BLaER1 (cell line): ENCODE data around the gene ZNF609.

ENCODE experiments used
- H3K27ac ChIP-seq: shearing (Covaris generic); formaldehyde crosslinking; 2 replicates; pipeline ENCODE4 v1.8.1; 2022
- H3K27me3 ChIP-seq: shearing (Covaris generic); formaldehyde crosslinking; 2 replicates; pipeline ENCODE4 v1.8.1; 2022
- H3K36me3 ChIP-seq: shearing (Covaris generic); formaldehyde crosslinking; 2 replicates; pipeline ENCODE4 v1.8.1; 2022
- H3K4me1 ChIP-seq: shearing (Covaris generic); formaldehyde crosslinking; 2 replicates; pipeline ENCODE4 v1.8.1; 2022
- H3K4me2 ChIP-seq: shearing (Covaris generic); formaldehyde crosslinking; 2 replicates; pipeline ENCODE4 v1.8.1; 2022
- H3K4me3 ChIP-seq: shearing (Covaris generic); formaldehyde crosslinking; 2 replicates; pipeline ENCODE4 v1.8.1; 2022
- H3K9ac ChIP-seq: shearing (Covaris generic); formaldehyde crosslinking; 2 replicates; pipeline ENCODE4 v1.8.1; 2022
- H3K9me3 ChIP-seq: shearing (Covaris generic); formaldehyde crosslinking; 2 replicates; pipeline ENCODE4 v1.8.1; 2022
- H4K20me1 ChIP-seq: shearing (Covaris generic); formaldehyde crosslinking; 2 replicates; pipeline ENCODE4 v1.8.1; 2022
- Cebpa-rat ChIP-seq: shearing (Covaris generic); IDR thresholded peaks from 2 replicates; pipeline ENCODE4 v1.8.1; 2022

Gene ZNF609

GRCh38 chr15:64703632-64703959, 243.2 kb downstream of the ZNF609 start:
- H3K27me3 ChIP-seq, result no peaks in the 10 kb centered on the region
- peak overlapping the region; percentile 81 for H3K4me2 ChIP-seq
- H3K4me1 ChIP-seq, result peaks cover 44% of the 10 kb centered on the region
- H3K9me3 ChIP-seq, result no peaks in the 10 kb centered on the region
- peak overlapping the region; percentile 88 for H3K9ac ChIP-seq
- peaks cover 37% of the 10 kb centered on the region for H4K20me1 ChIP-seq
- peak overlapping the region; percentile 74 for H3K27ac ChIP-seq
- TF ChIP-seq Cebpa-rat, result no peak
- H3K36me3 ChIP-seq, result peaks cover 14% of the 10 kb centered on the region
- peak overlapping the region; percentile 88 for H3K4me3 ChIP-seq

GRCh38 chr15:64705006-64705405, 244.6 kb downstream of the ZNF609 start:
- TF ChIP-seq Cebpa-rat, result no peak
- H3K9ac ChIP-seq, result no peak overlapping the region
- H3K27me3 ChIP-seq, result no peaks in the 10 kb centered on the region
- H4K20me1 ChIP-seq, result peaks cover 23% of the 10 kb centered on the region
- peaks cover 30% of the 10 kb centered on the region for H3K4me1 ChIP-seq
- H3K4me2 ChIP-seq, result no peak overlapping the region
- H3K27ac ChIP-seq, result no peak overlapping the region
- no peak overlapping the region for H3K4me3 ChIP-seq
- H3K36me3 ChIP-seq, result peaks cover 9% of the 10 kb centered on the region
- H3K9me3 ChIP-seq, result no peaks in the 10 kb centered on the region

GRCh38 chr15:64706011-64706911, 245.9 kb downstream of the ZNF609 start:
- H4K20me1 ChIP-seq, result peaks cover 11% of the 10 kb centered on the region
- H3K9ac ChIP-seq, result no peak overlapping the region
- H3K4me2 ChIP-seq, result no peak overlapping the region
- no peaks in the 10 kb centered on the region for H3K36me3 ChIP-seq
- no peak for TF ChIP-seq Cebpa-rat
- H3K27ac ChIP-seq, result no peak overlapping the region
- no peak overlapping the region for H3K4me3 ChIP-seq
- no peaks in the 10 kb centered on the region for H3K27me3 ChIP-seq
- peaks cover 18% of the 10 kb centered on the region for H3K4me1 ChIP-seq
- H3K9me3 ChIP-seq, result no peaks in the 10 kb centered on the region

- H3K4me2 ChIP-seq, result no peak overlapping the region
- H3K36me3 ChIP-seq, result no peaks in the 10 kb centered on the region
- no peaks in the 10 kb centered on the region for H3K9me3 ChIP-seq
- no peak overlapping the region for H3K27ac ChIP-seq
- H3K9ac ChIP-seq, result no peak overlapping the region
- H3K27me3 ChIP-seq, result no peaks in the 10 kb centered on the region
- no peaks in the 10 kb centered on the region for H3K4me1 ChIP-seq
- no peak for TF ChIP-seq Cebpa-rat
- no peaks in the 10 kb centered on the region for H4K20me1 ChIP-seq
- no peak overlapping the region for H3K4me3 ChIP-seq
Measured at GRCh38 chr15:64710676-64711428, 250.5 kb downstream of the ZNF609 start.

DNA sequence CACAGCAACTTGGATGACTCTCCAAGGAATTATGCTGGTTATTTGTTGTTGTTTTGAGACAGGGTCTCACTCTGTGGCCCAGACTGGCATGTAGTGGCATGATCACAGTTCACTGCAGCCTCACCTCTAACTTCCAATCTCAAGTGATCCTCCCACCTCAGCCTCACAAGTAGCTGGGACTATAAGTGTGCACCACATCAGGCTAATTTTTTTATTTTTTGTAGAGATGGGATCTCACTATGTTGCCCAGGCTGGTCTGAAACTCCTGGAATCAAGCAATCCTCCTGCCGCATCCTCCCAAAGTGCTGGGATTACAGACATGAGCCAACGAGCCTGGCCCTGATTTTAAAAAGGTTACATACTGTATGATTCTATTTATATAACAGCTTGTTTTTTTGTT, 252.0 kb downstream of the ZNF609 start:
- Histone ChIP-seq H3K4me1 (no peaks in the 10 kb centered on the region), H3K27ac (no peak overlapping the region), H3K9ac (no peak overlapping the region), H3K4me2 (no peak overlapping the region), H3K9me3 (no peaks in the 10 kb centered on the region), H3K4me3 (no peak overlapping the region), H3K27me3 (no peaks in the 10 kb centered on the region), H3K36me3 (no peaks in the 10 kb centered on the region), H4K20me1 (no peaks in the 10 kb centered on the region)
- no peak for TF ChIP-seq Cebpa-rat

- Histone ChIP-seq H3K27me3 (no peaks in the 10 kb centered on the region), H3K4me2 (no peak overlapping the region), H3K9me3 (no peaks in the 10 kb centered on the region), H3K4me1 (no peaks in the 10 kb centered on the region), H3K27ac (no peak overlapping the region), H3K9ac (no peak overlapping the region), H3K4me3 (no peak overlapping the region), H4K20me1 (no peaks in the 10 kb centered on the region), H3K36me3 (no peaks in the 10 kb centered on the region)
- TF ChIP-seq Cebpa-rat, result no peak
Measured at GRCh38 chr15:64713592-64713991, 253.2 kb downstream of the ZNF609 start.

- Histone ChIP-seq H3K27ac (no peak overlapping the region), H3K9ac (no peak overlapping the region), H3K4me1 (no peaks in the 10 kb centered on the region), H3K27me3 (no peaks in the 10 kb centered on the region), H3K4me3 (no peak overlapping the region), H3K9me3 (no peaks in the 10 kb centered on the region), H3K36me3 (no peaks in the 10 kb centered on the region), H4K20me1 (no peaks in the 10 kb centered on the region), H3K4me2 (no peak overlapping the region)
- no peak for TF ChIP-seq Cebpa-rat
Measured at GRCh38 chr15:64716452-64716851, 256.1 kb downstream of the ZNF609 start.

DNA sequence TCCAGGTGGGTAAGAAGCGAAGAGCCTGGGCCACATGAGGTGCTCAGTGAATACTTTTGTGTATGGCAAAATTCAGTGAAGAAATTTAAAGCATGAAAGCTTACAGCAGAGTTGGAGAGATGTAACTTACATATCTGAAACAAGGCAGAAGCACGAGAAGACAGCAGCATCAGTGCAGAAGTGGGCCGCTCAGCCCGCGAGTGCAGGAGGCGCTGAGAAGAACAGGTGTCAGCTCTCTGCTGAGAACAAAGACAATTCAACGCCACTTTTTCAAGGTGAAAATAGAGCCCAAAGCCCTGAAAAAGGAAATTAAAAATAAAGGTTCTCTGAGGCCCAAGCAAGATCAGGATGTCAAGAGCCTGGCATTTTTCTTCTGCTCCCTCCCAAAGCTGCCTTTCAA, 256.8 kb downstream of the ZNF609 start:
- TF ChIP-seq Cebpa-rat, result no peak

GRCh38 chr15:64717735-64718495, 257.5 kb downstream of the ZNF609 start:
- no peaks in the 10 kb centered on the region for H3K27me3 ChIP-seq
- no peak overlapping the region for H3K27ac ChIP-seq
- H3K36me3 ChIP-seq, result no peaks in the 10 kb centered on the region
- H3K4me2 ChIP-seq, result no peak overlapping the region
- no peak overlapping the region for H3K9ac ChIP-seq
- no peaks in the 10 kb centered on the region for H3K4me1 ChIP-seq
- no peaks in the 10 kb centered on the region for H3K9me3 ChIP-seq
- no peaks in the 10 kb centered on the region for H4K20me1 ChIP-seq
- TF ChIP-seq Cebpa-rat, result no peak
- H3K4me3 ChIP-seq, result no peak overlapping the region

More for the DNA sequence above, 256.8 kb downstream of the ZNF609 start:
- Histone ChIP-seq H3K4me3 (no peak overlapping the region), H3K9me3 (no peaks in the 10 kb centered on the region), H3K9ac (no peak overlapping the region), H3K36me3 (no peaks in the 10 kb centered on the region), H3K27ac (no peak overlapping the region), H3K4me2 (no peak overlapping the region), H3K4me1 (no peaks in the 10 kb centered on the region), H4K20me1 (no peaks in the 10 kb centered on the region), H3K27me3 (no peaks in the 10 kb centered on the region)
